Activated T-helper 1 cell treated with Interleukin-2 at 50 U/mL for 16 hours (primary cell): ENCODE results near the gene KIAA1217.

Experiments
- DNase-seq: peaks from one replicate; pipeline ENCODE4 v3.0.0-alpha.2; 2020; ENCODE audit warnings: low read depth

KIAA1217 gene

GRCh38 chr10:24242562-24242961, 33.6 kb downstream of the KIAA1217 start:
- DNase-seq, result no peak

DNA sequence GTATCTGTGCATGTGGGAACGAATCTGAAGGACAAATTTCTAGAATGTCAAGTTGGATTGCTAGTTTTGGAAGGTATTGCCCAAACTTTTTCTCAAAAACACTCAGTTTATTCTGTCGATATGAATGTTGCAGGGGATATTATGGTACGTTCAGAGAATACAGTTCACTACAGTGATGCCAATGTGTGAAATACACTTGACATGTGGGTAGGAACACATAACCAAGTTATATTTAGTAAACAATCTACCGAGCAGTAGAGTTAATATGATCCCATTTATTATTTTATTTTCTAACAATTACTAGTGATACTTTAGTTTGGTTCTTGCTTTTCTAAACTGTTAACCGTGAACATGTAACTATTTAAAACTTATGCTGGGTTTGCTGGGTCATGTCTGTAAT, 37.4 kb downstream of the KIAA1217 start:
- no peak for DNase-seq

GRCh38 chr10:24247841-24248240, 38.9 kb downstream of the KIAA1217 start:
- DNase-seq, result no peak

DNA sequence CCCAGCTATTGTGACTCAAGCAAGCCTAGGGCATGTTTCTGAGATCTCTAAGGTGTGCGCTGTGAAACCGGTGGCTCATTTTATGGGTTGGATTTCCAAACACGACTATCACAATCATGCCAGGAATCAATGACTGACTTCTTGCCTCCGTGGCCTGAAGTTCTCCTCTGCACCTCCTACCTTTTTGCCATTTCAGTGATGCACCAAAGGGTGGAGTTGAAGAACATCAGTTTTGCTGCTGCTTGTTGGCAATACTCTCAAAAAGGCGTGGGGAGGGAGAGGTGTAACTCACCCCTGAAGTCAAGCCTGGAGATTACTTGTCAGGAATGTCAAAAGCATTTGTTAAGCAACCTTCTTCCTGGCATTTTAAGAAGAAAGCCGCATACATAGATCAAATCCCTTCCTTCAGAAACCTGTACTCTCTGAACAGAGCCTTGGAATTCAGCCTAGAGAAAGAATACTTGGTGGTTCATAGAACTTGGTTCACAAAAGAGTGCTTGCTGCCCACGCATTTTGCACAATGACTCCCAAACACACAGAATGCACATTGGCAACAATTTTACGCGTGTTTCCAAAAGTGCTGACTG, 41.0 kb downstream of the KIAA1217 start:
- DNase-seq, result no peak

DNA sequence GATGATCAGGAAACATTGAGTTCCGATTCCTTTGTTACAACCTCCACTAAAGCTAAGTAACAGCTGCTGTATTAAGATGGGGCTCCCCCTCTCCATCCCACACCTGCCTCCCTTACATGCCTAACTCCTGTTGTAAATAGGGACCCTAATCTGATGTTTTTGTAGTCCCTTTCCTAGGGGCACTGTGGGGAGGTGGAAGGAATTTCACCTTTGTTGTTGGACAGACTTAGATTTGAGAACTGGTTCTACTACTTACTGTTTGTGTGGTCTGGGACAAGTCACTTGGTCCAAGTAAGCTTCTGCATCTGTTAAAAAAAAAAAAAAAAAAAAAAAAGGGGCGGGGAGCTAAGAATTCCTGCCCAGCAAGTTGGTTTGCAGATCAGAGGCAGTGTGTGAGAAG, 42.6 kb downstream of the KIAA1217 start:
- DNase-seq, result no peak

GRCh38 chr10:24254180-24254579, 45.2 kb downstream of the KIAA1217 start:
- no peak for DNase-seq

GRCh38 chr10:24255115-24255880, 46.4 kb downstream of the KIAA1217 start:
- no peak for DNase-seq

DNA sequence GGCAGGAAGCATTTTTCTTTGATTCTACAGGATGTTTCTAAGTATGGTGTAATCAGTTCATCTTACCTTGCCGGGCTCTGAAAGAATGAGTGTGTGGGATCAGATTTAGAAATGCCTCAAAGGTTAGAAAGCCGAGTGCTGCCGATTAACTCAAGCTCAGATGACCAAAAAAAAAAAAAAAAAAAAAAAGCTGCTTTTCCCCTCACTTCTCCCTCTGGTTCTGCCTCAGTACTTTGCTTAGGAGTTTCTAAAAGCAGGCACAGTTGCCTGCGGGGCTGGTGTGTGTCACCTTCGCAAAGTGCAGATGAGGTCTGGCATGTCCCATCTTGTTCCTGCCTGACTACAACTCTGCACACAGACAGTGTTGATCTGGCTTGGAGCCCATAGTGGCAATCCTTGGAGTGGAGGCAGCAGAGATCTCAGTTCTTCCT, 47.0 kb downstream of the KIAA1217 start:
- no peak for DNase-seq

GRCh38 chr10:24256619-24257107, 47.7 kb downstream of the KIAA1217 start:
- DNase-seq, result no peak

GRCh38 chr10:24257588-24257987, 48.6 kb downstream of the KIAA1217 start:
- DNase-seq, result no peak

- DNase-seq, result no peak
Observed at GRCh38 chr10:24259365-24260130, 50.6 kb downstream of the KIAA1217 start.

DNA sequence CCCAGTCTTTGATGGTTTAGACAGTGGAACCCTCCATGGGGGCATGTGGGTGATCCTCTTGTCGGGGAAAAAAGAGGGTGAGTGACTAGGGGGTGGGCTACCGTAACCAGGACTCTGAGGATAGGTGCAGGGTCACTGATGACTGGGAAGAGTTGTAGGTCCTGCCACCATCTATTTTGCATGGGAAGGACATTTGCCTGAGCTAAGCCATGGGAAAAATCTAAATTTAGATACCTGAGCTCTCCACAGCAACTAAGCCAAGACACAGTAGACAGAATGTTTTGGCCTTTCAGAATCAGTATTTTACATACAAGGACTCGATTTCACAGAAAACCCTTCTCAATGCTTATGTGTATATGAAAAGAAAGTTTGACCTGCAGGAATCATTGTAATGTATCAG, 52.7 kb downstream of the KIAA1217 start:
- DNase-seq, result no peak

DNA sequence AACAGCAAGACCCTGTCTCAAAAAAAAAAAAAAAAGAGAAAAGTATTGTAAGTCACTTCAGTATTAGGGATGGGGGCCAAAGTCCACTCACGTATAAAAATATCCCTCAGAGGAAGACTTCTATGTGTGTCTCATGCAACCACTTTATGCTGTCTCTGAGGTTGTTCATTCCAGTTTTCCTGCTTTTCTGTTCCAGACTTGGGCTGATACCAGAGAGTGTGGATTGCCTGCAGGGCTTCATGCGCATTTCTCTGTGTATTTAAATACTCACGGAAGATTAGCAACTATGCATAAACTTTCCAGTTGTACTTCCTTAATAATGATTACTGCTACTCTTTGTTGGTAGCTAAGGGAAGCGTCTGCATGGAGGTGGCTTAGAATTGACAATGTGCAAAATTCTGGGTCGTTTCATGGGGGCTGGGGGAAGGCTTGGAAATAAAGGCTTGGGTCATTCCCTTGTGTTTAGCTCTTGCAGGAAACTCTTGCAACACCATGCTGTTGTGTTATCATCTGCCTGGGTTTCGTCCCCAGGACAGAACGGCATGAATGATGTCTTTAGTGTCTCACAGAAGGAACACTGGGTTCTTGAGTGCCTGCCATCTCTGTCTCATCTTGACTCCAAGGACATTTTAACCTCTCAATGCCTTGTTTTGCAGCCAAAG, 54.1 kb downstream of the KIAA1217 start:
- DNase-seq, result no peak

- no peak for DNase-seq
Observed at GRCh38 chr10:24269476-24269875, 60.5 kb downstream of the KIAA1217 start.

GRCh38 chr10:24272374-24272773, 63.4 kb downstream of the KIAA1217 start:
- no peak for DNase-seq

GRCh38 chr10:24277277-24277676, 68.3 kb downstream of the KIAA1217 start:
- no peak for DNase-seq

GRCh38 chr10:24277771-24278170, 68.8 kb downstream of the KIAA1217 start:
- DNase-seq, result no peak

DNA sequence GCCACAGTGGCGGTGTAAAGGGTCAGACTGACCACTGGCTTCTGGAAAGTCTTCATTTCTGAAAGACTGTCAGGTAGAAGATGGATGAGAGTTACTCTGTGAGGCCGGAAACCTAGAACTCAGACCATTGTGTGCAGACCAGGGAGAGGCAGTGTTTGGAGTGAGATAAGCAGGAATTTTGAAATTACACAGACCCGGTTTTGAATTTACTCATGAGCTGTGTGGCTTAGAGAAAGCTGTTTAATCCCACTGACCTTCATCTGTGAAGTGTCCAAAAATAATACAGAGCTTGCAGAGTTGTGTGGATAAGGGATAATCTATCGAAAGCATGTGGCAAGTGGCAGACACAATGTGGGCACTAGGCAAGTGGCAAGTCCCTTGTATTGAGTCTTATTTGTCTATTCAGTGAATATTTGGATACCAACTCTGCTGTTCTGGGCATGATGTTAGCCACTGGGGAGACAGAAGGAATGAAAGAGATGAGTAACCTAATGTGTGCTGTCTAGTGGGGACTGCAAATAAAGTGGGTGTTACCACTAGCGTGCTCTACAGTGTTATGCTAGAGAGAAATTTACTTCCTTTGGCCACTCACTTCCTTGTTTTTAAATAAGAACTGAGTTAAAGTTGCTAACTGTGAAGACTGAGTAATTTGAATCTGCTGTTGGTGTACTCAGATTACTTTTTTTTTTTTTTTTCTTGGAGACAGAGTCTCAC, 69.4 kb downstream of the KIAA1217 start:
- no peak for DNase-seq

DNA sequence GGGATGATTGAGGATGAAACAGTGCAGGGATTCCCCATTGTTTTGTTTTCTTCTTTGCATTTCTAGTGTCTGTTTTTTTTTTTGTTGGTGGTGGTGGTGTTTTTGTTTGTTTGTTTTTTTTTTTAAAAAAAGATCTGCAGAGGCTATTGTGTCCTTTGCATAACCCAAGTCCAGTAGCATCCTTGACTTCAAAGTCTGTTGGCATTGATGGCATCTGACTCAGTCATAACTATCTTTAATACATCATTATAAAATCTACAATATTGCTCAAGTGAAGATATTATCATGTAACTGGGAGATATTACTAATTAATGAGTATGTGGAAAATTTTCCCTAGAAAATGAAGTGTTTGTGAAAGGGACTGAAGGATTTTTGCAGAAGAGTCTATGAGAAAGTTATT, 70.2 kb downstream of the KIAA1217 start:
- no peak for DNase-seq

DNA sequence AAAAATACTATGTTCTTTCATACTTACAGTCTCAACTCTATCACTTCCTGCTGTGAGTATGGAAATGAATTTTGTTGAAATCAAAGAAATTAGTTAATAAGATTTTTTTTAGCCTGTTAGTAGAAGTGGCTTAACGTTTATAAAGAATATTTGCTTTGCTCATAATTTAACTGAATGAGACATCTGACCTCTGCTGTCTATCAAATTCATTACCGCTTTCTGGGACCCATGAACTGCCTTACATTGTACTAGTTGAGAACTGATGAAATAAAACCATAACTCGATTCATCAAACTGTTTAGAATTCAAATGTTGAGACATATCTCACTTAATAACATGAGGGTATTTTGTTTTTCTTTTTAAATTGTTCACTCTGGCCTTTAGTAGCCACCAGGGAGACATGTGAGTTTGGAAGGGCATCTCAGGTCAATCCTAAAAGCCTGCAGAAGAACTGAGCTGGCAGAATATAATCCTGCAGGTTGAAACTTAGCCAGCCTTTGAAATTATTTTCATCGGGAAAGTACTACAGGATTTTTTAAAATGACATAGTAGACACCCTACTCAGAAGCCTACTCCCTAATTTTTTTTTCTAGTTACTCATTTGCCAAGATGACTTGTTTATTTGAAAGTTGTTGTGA, 78.7 kb downstream of the KIAA1217 start:
- DNase-seq, result no peak

GRCh38 chr10:24288581-24288980, 79.6 kb downstream of the KIAA1217 start:
- no peak for DNase-seq
